Measurements from ENCODE around the gene ITGA2B. TPM values are rescaled to one million over a fixed set of nuclear protein-coding genes. Genes with fewer than 3 reads are reported as not detected.
A peak's percentile ranks its signal among the peaks of the same experiment; 100 is the strongest.

The ITGA2B gene
- total and polyA plus RNA-seq, 2 of the 13 experiments (the other 11 are each of a cell fraction or from before 2014, with no cell fraction given), result 0.38 to 1.1 TPM

- TF ChIP-seq ZNF335 (CRISPR knock-in tag; IDR thresholded peaks at IDR 0.05), result peak; percentile 88
- peak; percentile 84; the same call in 1 of the 2 replicates for TF ChIP-seq AHR (CRISPR knock-in tag; IDR thresholded peaks at IDR 0.05)
- no peak; the same call in 1 of the 2 replicates for TF ChIP-seq MEF2D (CRISPR knock-in tag; IDR thresholded peaks at IDR 0.05)
- TF ChIP-seq ATRX (CRISPR knock-in tag; IDR thresholded peaks at IDR 0.05; ENCODE audit: borderline replicate concordance), result 0 out of 2 replicates have a peak, but pooled peaks have one; percentile 39
- TF ChIP-seq ZNF30 (CRISPR knock-in tag; IDR thresholded peaks at IDR 0.05), result no peak
- TF ChIP-seq REL (CRISPR knock-in tag; conservative IDR thresholded peaks at IDR 0.05), result no peak
- TF ChIP-seq, protein P1, sequence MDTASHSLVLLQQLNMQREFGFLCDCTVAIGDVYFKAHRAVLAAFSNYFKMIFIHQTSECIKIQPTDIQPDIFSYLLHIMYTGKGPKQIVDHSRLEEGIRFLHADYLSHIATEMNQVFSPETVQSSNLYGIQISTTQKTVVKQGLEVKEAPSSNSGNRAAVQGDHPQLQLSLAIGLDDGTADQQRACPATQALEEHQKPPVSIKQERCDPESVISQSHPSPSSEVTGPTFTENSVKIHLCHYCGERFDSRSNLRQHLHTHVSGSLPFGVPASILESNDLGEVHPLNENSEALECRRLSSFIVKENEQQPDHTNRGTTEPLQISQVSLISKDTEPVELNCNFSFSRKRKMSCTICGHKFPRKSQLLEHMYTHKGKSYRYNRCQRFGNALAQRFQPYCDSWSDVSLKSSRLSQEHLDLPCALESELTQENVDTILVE (CRISPR knock-in tag; IDR thresholded peaks at IDR 0.05), result peak; percentile 88
- no peak for TF ChIP-seq HOXA7 (CRISPR knock-in tag; IDR thresholded peaks at IDR 0.05)
- TF ChIP-seq ZNF83 (CRISPR knock-in tag; IDR thresholded peaks at IDR 0.05; ENCODE audit: borderline replicate concordance), result no peak
- TF ChIP-seq ZNF20 (CRISPR knock-in tag; IDR thresholded peaks at IDR 0.05), result no peak
- no peak for TF ChIP-seq RFX1 (IDR thresholded peaks at IDR 0.05)
- peak; percentile 45; the same call in 1 of the 2 replicates for TF ChIP-seq IRF9 (CRISPR knock-in tag; IDR thresholded peaks at IDR 0.05; ENCODE audit: borderline replicate concordance)
- TF ChIP-seq LCORL (IDR thresholded peaks at IDR 0.05), result no peak
- TF ChIP-seq LCORL (CRISPR knock-in tag; IDR thresholded peaks at IDR 0.05), result peak; percentile 39; the same call in 1 of the 2 replicates
- peak in 1 of 2 experiments; percentile 22; a peak in 1 of 4 replicates for TF ChIP-seq NR2F1 (CRISPR knock-in tag; IDR thresholded peaks at IDR 0.05)
- no peak; the same call in 1 of the 2 replicates for TF ChIP-seq ZNF142 (CRISPR knock-in tag; IDR thresholded peaks at IDR 0.05)
- TF ChIP-seq, protein P2, sequence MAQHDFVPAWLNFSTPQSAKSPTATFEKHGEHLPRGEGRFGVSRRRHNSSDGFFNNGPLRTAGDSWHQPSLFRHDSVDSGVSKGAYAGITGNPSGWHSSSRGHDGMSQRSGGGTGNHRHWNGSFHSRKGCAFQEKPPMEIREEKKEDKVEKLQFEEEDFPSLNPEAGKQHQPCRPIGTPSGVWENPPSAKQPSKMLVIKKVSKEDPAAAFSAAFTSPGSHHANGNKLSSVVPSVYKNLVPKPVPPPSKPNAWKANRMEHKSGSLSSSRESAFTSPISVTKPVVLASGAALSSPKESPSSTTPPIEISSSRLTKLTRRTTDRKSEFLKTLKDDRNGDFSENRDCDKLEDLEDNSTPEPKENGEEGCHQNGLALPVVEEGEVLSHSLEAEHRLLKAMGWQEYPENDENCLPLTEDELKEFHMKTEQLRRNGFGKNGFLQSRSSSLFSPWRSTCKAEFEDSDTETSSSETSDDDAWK (CRISPR knock-in tag; IDR thresholded peaks at IDR 0.05), result no peak
- TF ChIP-seq, protein P3, sequence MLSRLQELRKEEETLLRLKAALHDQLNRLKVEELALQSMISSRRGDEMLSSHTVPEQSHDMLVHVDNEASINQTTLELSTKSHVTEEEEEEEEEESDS (CRISPR knock-in tag; IDR thresholded peaks at IDR 0.05; ENCODE audit: borderline replicate concordance), result no peak
- TF ChIP-seq ZNF564 (CRISPR knock-in tag; IDR thresholded peaks at IDR 0.05), result 0 out of 2 replicates have a peak, but pooled peaks have one; percentile 20
- no peak for TF ChIP-seq AKAP8 (CRISPR knock-in tag; IDR thresholded peaks at IDR 0.05)
- TF ChIP-seq TCF12 (IDR thresholded peaks at IDR 0.05), result no peak
- 0 out of 2 replicates have a peak, but pooled peaks have one; percentile 77 for TF ChIP-seq TCF12 (CRISPR knock-in tag; IDR thresholded peaks at IDR 0.05)
Observed at GRCh38 chr17:44344939-44345453, 44.5 kb downstream of the ITGA2B start, which contains the start of gene GRN (continued).
